ENCODE data around the gene SGF29.
"Not testable (repeated sequence)": the region's sequence is repeated elsewhere in the genome, so short reads cannot be mapped to it uniquely, and the experiment has no call there.

The SGF29 gene

GRCh38 chr16:28538733-28539596 lies 14.8 kb upstream of the SGF29 start, which contains the start of gene NUPR1:
NUPR1 (minus strand) TSS chr16:28538974; CDS start chr16:28538907, 67 bp downstream.
- in situ Hi-C loops (cut with HindIII; ENCODE audit: low pct_ligation_motif_present, low sequenced_read_pairs): no loop called here
- H3K27me3 ChIP-seq (replicated peaks): no peaks in the 10 kb centered on the region
- H3K4me3 ChIP-seq (ENCODE audit: low read depth, low read length): peak within 1 kb of the TSS; percentile 15
- peak; percentile 72 for DNase-seq
- no peak within 1 kb of the TSS for H3K27ac ChIP-seq
- TF ChIP-seq, protein P1, sequence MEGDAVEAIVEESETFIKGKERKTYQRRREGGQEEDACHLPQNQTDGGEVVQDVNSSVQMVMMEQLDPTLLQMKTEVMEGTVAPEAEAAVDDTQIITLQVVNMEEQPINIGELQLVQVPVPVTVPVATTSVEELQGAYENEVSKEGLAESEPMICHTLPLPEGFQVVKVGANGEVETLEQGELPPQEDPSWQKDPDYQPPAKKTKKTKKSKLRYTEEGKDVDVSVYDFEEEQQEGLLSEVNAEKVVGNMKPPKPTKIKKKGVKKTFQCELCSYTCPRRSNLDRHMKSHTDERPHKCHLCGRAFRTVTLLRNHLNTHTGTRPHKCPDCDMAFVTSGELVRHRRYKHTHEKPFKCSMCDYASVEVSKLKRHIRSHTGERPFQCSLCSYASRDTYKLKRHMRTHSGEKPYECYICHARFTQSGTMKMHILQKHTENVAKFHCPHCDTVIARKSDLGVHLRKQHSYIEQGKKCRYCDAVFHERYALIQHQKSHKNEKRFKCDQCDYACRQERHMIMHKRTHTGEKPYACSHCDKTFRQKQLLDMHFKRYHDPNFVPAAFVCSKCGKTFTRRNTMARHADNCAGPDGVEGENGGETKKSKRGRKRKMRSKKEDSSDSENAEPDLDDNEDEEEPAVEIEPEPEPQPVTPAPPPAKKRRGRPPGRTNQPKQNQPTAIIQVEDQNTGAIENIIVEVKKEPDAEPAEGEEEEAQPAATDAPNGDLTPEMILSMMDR (IDR thresholded peaks at IDR 0.05; ENCODE audit: low read depth, low read length, missing control alignments): no peak
- H3K36me3 ChIP-seq (replicated peaks): no peaks in the 10 kb centered on the region

DNA sequence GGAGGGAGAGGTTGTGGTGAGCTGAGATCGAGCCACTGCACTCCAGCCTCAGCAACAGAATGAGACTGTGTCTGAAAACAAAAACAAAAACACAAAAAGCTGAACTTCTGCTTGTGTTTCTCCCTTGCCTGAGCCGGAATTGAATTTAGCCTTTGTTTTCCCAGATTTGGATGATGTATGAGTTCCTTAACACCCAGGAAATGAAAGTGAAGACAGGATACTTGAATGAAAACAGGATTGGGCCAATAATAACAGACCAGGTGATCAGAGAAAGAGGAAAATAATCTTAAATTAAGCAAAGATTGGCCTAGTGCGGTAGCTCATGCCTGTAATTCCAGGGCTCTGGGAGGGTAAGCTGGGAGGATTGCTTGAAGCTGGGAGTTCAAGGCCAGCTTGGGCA lies 13.4 kb upstream of the SGF29 start:
- H3K27ac ChIP-seq: no peak overlapping the region
- no peaks in the 10 kb centered on the region for H3K27me3 ChIP-seq (replicated peaks)
- DNase-seq: no peak
- no peak overlapping the region for H3K4me3 ChIP-seq (ENCODE audit: low read depth, low read length)
- in situ Hi-C loops (cut with HindIII; ENCODE audit: low pct_ligation_motif_present, low sequenced_read_pairs): no loop called here
- no peaks in the 10 kb centered on the region for H3K36me3 ChIP-seq (replicated peaks)
- TF ChIP-seq, protein P1 (IDR thresholded peaks at IDR 0.05; ENCODE audit: low read depth, low read length, missing control alignments): no peak

- in situ Hi-C loops (cut with HindIII; ENCODE audit: low pct_ligation_motif_present, low sequenced_read_pairs): no loop called here
- TF ChIP-seq, protein P1 (IDR thresholded peaks at IDR 0.05; ENCODE audit: low read depth, low read length, missing control alignments): no peak
- no peaks in the 10 kb centered on the region for H3K36me3 ChIP-seq (replicated peaks)
- no peak overlapping the region for H3K27ac ChIP-seq
- no peak for DNase-seq
- H3K27me3 ChIP-seq (replicated peaks): no peaks in the 10 kb centered on the region
- H3K4me3 ChIP-seq (ENCODE audit: low read depth, low read length): no peak overlapping the region
These were observed 11.1 kb upstream of the SGF29 start for GRCh38 chr16:28542646-28543045.

DNA sequence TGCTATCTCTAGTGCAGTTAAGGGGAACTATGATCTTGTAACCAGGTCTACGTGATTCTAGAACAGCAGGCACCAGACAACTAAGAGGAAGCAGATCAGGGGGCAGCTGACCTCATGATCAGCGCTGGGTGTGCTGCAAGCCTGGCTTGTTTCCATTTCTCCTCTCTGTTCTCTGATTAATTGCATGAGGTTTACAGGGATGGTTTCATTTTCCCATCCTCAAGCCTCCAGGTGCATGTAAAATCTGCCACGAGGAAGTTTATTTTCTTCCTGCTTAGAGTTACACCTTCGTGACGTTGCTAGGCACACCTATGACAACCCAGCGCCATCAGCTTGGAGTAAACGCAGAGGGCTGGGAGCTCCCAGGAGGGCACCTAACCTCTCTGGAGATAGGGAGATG lies 10.6 kb upstream of the SGF29 start:
- no peak overlapping the region for H3K27ac ChIP-seq
- in situ Hi-C loops (cut with HindIII; ENCODE audit: low pct_ligation_motif_present, low sequenced_read_pairs): no loop called here
- H3K4me3 ChIP-seq (ENCODE audit: low read depth, low read length): no peak overlapping the region

GRCh38 chr16:28544998-28545397 lies 8.7 kb upstream of the SGF29 start:
- no peak overlapping the region for H3K27ac ChIP-seq
- no peaks in the 10 kb centered on the region for H3K36me3 ChIP-seq (replicated peaks)
- no peak for DNase-seq
- no peaks in the 10 kb centered on the region for H3K27me3 ChIP-seq (replicated peaks)
- no peak overlapping the region for H3K4me3 ChIP-seq (ENCODE audit: low read depth, low read length)
- in situ Hi-C loops (cut with HindIII; ENCODE audit: low pct_ligation_motif_present, low sequenced_read_pairs): no loop called here
- TF ChIP-seq, protein P1 (IDR thresholded peaks at IDR 0.05; ENCODE audit: low read depth, low read length, missing control alignments): no peak

More for the DNA sequence above, 10.6 kb upstream of the SGF29 start:
- DNase-seq: no peak
- TF ChIP-seq, protein P1 (IDR thresholded peaks at IDR 0.05; ENCODE audit: low read depth, low read length, missing control alignments): no peak
- Histone ChIP-seq H3K27me3 (replicated peaks) (no peaks in the 10 kb centered on the region), H3K36me3 (replicated peaks) (no peaks in the 10 kb centered on the region)

- DNase-seq; H3K4me3 ChIP-seq (ENCODE audit: low read depth, low read length); H3K27me3 ChIP-seq (replicated peaks); in situ Hi-C loops (cut with HindIII; ENCODE audit: low pct_ligation_motif_present, low sequenced_read_pairs); H3K27ac ChIP-seq; H3K36me3 ChIP-seq (replicated peaks): not testable (repeated sequence)
These were observed 7.8 kb upstream of the SGF29 start for GRCh38 chr16:28545964-28546363.
